Measurements from ENCODE around the gene FNIP1. TPM values are rescaled to one million over a fixed set of nuclear protein-coding genes. Genes with fewer than 3 reads are reported as not detected.

FNIP1 gene
- total RNA-seq, 3 donors from 2014 or later = 28.3 to 40.3 (median 33.2) TPM

GRCh38 chr5:131757830-131758519, 38.8 kb downstream of the FNIP1 start:
- no peak for TF ChIP-seq CTCF (IDR thresholded peaks at IDR 0.05)
- no peaks in the 10 kb centered on the region for H3K9me3 ChIP-seq
- H3K4me3 ChIP-seq = no peak overlapping the region
- DNase-seq (no peak), ATAC-seq (no peak)
- no peaks in the 10 kb centered on the region for H3K4me1 ChIP-seq (ENCODE audit: low read depth)
- intact Hi-C loops (cut with DNase I, micrococcal nuclease) = no loop called here
- no peaks in the 10 kb centered on the region for H3K36me3 ChIP-seq (ENCODE audit: low read depth)

GRCh38 chr5:131756942-131757341, 39.9 kb downstream of the FNIP1 start:
- no peak for TF ChIP-seq CTCF (IDR thresholded peaks at IDR 0.05)
- intact Hi-C loops (cut with DNase I, micrococcal nuclease) = no loop called here
- Histone ChIP-seq H3K4me1 (ENCODE audit: low read depth) (no peaks in the 10 kb centered on the region), H3K4me3 (no peak overlapping the region), H3K36me3 (ENCODE audit: low read depth) (no peaks in the 10 kb centered on the region), H3K9me3 (no peaks in the 10 kb centered on the region)
- DNase-seq = no peak
- no peak for ATAC-seq

GRCh38 chr5:131754363-131754762, 42.5 kb downstream of the FNIP1 start:
- no peak for TF ChIP-seq CTCF (IDR thresholded peaks at IDR 0.05)
- Histone ChIP-seq H3K9me3 (no peaks in the 10 kb centered on the region), H3K4me3 (no peak overlapping the region), H3K36me3 (ENCODE audit: low read depth) (no peaks in the 10 kb centered on the region), H3K4me1 (ENCODE audit: low read depth) (no peaks in the 10 kb centered on the region)
- intact Hi-C loops (cut with DNase I, micrococcal nuclease) = no loop called here
- DNase-seq (no peak), ATAC-seq (no peak)

GRCh38 chr5:131751506-131751905, 45.3 kb downstream of the FNIP1 start:
- intact Hi-C loops (cut with DNase I, micrococcal nuclease) = no loop called here
- H3K4me3 ChIP-seq = no peak overlapping the region
- ATAC-seq (no peak), DNase-seq (no peak)
- H3K36me3 ChIP-seq (ENCODE audit: low read depth) = no peaks in the 10 kb centered on the region
- H3K4me1 ChIP-seq (ENCODE audit: low read depth) = no peaks in the 10 kb centered on the region
- no peak for TF ChIP-seq CTCF (IDR thresholded peaks at IDR 0.05)
- H3K9me3 ChIP-seq = no peaks in the 10 kb centered on the region

- H3K9me3 ChIP-seq = no peaks in the 10 kb centered on the region
- H3K36me3 ChIP-seq (ENCODE audit: low read depth) = no peaks in the 10 kb centered on the region
- intact Hi-C loops (cut with DNase I, micrococcal nuclease) = no loop called here
- no peak for ATAC-seq
- H3K4me1 ChIP-seq (ENCODE audit: low read depth) = no peaks in the 10 kb centered on the region
- no peak overlapping the region for H3K4me3 ChIP-seq
- no peak for DNase-seq
- TF ChIP-seq CTCF (IDR thresholded peaks at IDR 0.05) = no peak
These were observed 46.9 kb downstream of the FNIP1 start for GRCh38 chr5:131749723-131750470.

Measured in mucosa of descending colon (tissue), 3 donors.